PC-3 (cell line): ENCODE measurements around the gene DIP2B.

Experiments used
- EZH2phosphoT487 ChIP-seq: fragments of 300-600 bp; sonication (generic); IDR thresholded peaks from 2 replicates; pipeline ENCODE4 v1.6.1; 2018; ENCODE audit warnings: mild to moderate bottlenecking, antibody characterized with exemption, low read length, borderline replicate concordance
- TF ChIP-seq, protein P1 (sequence below): fragments of 300-600 bp; sonication (generic); conservative IDR thresholded peaks from 2 replicates; pipeline ENCODE4 v1.5.1; 2017; ENCODE audit warnings: antibody characterized with exemption, low read depth, mild to moderate bottlenecking, low read length

DNA sequence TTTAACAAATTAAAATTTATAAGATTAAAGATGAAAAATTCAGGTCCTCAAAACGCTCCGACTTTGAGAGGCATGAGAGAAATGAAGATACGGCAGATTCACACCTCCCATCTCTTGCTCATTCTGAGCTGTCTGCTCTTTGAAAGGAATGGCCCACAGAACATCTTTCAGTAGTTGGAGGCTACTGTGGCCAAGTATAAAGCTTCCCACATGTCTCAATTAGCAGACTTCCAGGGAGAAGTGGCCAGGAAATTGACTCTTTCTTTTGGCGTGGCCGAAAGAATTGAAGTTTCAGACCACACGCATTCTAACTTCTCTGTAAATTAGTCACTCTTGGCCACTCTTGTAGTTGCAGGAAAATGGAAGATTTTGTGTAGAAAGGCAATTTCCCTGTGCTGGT, 129.2 kb downstream of the DIP2B start:
- no peak for TF ChIP-seq EZH2phosphoT487
- TF ChIP-seq, protein P1, sequence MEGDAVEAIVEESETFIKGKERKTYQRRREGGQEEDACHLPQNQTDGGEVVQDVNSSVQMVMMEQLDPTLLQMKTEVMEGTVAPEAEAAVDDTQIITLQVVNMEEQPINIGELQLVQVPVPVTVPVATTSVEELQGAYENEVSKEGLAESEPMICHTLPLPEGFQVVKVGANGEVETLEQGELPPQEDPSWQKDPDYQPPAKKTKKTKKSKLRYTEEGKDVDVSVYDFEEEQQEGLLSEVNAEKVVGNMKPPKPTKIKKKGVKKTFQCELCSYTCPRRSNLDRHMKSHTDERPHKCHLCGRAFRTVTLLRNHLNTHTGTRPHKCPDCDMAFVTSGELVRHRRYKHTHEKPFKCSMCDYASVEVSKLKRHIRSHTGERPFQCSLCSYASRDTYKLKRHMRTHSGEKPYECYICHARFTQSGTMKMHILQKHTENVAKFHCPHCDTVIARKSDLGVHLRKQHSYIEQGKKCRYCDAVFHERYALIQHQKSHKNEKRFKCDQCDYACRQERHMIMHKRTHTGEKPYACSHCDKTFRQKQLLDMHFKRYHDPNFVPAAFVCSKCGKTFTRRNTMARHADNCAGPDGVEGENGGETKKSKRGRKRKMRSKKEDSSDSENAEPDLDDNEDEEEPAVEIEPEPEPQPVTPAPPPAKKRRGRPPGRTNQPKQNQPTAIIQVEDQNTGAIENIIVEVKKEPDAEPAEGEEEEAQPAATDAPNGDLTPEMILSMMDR = no peak
